Amniotic stem cell (primary cell): ENCODE measurements around the gene CTLA4.

ENCODE experiments used
- DNase-seq: peaks from one replicate; lab custom pipeline; 2025; lab: John Stamatoyannopoulos, UW

CTLA4 gene

DNA sequence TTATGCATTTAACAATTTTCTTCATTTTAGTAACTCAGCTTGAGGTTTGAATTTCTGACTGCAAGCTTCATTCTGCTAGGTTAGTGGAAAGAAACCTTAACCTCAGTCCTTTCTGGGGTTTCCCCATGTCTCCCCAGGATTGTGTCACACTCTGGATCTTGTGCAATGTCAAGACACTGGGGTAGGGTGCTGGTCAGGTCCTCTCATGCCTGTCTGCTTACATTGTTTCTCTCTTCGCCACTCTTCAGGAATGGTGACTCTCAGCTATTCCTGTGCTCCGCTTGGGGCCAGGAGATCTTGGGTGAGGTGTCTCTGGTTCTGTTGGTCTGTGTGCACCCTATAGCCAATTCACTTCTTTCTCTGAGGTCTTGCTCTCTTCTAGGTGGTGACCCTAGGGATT is 23.9 kb downstream of the CTLA4 start:
- DNase-seq: no peak

DNA sequence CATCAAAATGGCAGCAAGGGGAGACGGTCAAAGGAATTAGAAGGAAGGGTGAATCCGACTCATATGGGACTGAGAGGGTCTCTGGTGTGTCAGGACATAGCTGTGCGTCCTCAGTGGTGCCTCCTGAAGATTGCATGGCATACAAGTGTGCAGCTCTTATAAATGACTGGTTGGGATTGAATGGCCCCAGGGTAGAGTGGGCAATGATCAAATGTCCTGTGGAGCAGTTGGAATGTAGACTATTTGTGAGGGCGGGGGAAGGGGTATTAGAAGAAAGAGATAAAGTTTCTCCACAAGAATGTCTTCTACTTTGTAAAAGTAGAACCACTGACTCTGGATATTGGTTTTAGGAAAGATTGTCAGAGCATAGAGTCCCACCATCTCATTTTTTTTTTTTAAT is 24.6 kb downstream of the CTLA4 start:
- no peak for DNase-seq

DNA sequence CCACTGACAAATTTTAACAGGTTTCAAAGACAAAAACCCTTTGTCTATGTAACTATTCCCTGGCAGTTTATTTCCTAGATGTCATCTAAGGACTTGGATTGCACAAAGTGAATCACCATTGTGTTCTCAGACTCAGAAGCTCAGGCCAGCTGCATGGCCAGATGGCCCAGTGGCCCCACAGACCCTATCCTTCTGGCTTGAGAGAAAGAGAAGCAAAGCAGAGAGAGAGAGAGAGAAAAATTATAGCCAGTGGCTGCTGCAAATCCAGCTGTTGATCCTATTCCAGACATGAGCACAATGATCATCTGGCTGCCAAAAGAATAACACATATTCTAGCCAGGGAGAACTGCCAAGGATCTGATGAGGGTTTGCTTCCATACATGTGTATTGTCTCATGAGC is 25.8 kb downstream of the CTLA4 start:
- no peak for DNase-seq

DNA sequence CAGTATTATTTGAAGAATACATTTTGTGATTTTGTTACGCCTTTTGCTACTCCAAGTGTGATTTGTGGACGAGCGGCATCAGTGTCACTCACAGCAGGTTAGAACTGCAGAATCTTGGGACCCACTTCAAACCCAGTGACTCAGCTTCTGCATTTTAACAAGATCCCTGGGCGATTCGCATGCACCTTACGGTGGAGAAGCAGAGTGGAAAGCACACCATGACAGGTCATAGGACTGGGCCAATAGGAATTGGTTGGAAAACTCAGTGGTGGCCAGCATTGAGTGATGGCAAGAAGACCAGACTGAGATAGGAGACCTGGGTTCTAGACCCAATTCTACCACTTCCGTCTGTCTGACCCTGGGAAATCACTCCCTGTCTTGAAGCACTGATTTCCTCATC is 26.3 kb downstream of the CTLA4 start:
- DNase-seq: no peak

DNA sequence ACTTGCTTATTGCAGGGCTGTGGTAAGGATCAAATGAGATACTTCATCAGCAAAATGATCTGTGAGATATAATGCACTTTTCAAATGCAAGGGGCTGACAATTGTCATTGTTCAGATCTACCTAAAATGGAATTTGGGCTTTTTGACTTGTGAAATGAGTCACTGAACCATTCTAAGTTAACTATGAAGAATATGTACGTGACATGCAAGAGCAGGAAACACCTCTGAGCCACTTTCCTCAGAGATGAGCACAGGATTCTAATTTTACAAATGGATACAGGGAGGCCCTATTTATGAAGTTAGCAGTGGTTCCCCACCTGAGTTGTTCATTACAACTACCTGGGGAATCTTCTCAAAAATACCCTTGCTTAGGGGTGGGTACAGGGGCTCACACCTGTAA is 26.7 kb downstream of the CTLA4 start:
- DNase-seq: no peak

DNA sequence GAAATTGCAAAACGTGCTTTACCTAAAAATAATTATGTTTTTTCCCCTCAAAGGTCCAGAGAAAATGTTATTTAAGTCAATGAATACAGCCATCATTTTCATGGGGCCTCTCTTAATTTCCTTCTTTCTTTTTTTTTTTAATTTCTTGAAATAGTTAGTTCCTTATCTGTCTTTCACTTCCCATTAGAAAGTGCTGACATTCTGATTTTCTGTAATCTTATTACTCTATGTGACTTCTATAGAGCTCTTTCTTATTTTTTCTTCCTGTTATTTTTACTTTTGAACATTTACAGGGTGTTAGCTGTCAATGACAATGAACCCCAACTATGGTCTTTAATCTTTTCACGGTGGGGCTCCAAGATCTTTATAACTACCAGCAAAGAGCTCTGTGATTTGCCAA is 30.0 kb downstream of the CTLA4 start:
- no peak for DNase-seq

DNA sequence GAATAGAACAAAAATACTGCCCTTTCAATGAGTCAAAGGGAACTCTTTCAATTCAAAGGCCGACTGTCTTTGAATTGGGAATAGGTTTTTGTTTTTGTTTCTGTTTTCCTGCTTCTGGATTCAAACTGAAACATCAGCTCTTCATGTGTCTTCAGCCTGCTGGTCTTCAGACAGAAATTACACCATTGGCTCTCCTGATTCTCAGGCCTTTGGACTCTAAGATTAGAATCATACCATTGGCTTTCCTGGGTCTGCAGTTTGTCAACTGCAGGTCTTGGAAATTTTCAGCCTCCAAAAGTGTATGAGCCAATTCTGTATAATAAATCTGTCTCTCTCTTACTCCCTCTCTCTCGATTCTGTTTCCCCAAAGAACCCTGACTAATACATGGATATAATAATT is 31.1 kb downstream of the CTLA4 start:
- no peak for DNase-seq

DNA sequence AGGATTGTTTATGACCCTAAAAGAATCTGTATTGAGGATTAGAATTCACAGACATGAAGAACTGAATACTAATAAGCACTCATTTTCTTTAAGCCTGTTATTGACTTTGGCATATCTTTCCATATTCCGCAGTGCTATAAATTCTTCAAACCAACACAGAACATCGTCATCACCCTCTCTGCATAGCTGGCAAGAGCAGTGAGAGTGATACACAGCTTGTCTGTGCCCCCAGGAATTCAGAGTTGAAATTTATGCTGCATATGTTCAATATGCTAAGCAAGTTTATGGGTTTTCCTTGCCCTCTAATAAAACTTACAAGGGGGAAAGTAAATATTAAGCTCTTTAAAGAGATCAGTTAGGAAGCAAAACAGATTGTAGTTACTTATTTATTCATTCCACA is 32.7 kb downstream of the CTLA4 start:
- no peak for DNase-seq

DNA sequence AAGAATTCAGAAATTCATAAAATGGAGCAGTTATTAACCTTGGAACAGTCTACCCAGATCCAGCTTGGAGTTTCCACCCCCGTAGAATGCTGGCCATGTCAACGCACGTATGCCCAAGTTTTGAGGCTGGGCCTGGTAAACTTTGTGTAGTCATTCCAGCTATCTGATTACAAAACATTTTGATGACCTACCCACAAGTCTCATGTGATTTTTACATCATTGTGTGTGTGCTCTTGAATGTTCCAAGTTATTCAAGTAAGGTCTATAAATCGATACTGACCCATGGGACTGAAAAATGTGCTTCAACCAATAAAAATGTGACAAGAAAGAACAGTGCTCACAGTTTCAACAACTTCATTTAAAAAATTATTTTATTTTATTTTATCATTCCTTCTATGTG is 36.5 kb downstream of the CTLA4 start:
- DNase-seq: no peak

DNA sequence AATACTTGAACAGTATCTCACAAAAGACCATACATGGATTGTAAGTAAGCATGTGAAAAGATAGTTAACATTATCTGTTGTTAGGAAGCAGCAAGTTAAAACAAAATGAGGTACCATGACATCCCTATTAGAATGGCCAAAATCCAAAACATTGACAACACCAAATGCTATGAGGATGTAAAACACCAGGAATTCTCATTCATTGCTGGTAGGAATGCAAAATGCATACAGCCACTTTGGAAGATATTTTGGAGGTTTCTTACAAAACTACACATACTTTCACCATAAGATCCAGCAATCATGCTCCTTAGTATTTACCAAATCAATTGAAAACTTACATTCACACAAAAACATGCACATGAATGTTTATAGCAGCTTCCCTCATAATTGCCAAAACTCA is 38.1 kb downstream of the CTLA4 start:
- no peak for DNase-seq

DNA sequence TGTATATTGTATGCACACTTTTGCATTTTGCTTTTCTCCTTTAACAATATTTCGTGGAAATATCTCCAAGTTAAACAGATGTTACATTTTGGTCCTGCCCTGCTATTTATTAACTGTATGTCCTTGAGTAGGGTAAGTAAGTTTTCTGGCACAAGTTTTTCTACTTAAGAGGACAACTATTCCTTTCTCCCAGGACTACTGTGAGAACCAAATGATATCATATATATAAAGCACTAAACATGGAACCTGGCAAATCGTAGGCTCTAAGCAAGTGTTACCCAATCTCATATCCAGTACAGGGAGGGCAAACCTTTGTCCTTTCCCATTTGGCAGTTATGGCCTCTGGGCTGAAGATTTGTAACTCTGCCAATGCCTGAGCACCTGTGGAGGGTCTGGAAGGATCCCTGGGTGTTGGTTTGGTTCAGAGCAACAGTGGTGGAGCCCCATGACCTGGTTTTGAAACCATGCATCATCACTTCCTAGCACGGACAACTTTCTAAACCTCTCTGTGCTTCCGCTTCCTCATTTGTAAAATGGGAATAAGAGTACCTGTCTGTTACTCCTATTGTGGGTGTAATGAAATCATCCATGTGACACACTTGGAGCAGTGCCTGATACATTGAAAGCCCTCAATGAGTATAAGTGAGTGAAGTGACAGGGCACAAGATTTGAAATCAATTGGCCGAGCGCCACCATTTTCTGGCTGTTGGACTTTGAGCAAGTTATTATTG is 40.7 kb downstream of the CTLA4 start:
- DNase-seq: no peak

DNA sequence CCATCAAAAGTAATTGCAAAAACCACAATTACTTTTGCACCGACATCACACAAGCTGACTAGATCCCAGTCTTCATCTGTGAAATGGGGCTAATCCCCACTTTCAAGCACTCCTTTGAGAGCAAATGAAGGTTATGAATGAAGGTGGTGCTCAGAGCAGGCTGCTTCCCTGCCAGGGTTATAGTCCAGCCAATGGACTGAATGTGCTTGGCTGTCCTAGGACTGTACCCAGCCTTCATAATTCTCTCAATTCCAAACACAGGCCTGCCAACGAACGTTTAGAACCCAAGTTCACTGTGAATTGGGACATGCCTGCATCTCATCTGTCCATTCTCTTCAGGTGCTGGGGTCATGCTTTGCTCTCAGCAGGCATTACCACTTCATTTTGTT is 41.2 kb downstream of the CTLA4 start:
- no peak for DNase-seq

DNA sequence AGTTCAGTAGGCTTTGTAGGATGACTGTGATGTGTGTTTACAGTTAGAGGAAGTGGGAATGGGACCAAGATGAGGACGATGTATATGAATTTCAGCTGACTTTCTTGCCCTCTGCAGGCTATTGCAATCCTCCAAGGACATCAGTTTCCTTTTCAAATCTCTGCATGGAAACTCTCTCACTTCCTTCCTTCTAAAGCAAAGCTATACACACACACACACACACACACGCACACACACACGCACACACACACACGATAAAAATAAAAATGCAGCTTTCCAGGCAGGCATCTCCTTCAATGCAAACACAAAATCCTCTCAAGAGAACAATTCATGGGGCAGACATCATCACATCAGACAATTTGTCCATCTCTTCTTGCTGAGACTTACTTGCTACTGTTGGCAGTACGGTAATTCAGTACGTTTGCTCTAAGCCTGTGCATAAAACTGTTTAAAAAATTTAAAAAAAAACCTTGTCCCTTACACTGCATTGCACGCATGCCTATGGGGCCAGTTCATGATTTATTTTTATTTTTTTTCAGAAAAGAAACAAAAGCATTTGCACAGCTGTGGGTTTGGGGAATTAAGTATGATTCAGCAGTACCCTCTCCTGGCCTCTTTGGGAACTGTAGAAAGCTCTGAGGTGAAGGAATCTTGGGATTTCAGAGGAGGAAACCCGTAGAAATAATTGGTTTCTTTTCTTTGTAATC is 41.8 kb downstream of the CTLA4 start:
- DNase-seq: peak; percentile 49

DNA sequence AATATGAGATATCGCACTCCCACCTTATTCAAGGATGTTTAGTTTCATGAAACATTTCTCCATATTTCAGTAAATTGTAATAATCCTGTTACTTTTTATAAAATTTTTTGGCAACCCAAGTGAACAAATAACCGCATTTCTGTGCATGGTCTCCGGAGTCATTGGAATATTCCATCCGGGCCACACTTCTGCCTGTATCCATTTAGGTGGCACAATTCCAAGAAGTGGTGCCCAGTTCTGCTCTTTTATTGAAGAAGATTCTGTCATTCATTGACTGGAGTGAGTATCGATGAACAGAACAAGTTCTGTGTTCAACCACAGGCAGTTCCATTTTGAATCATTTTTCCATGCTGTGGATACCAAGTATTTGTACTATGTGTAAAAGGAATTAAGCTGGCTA is 42.4 kb downstream of the CTLA4 start:
- DNase-seq: no peak

DNA sequence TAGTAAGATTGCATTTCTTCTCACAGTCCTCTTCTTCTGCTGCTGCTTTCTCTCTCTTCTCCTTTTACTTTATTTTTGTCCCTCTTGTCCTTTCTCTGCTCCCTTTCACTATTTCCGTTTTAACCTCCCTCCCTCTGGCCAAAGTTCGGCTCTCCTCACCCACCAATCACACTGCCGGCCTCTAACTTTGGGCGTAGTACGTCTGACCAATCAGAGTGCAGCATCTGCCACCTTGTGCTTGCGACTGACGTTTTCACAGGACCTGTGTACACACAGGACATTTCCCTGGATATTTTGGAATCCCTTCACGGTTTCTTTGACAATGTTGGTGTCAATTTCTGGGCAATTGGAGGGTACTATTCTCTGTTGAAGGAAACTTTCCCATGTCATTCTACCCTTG is 46.4 kb downstream of the CTLA4 start:
- DNase-seq: no peak

DNA sequence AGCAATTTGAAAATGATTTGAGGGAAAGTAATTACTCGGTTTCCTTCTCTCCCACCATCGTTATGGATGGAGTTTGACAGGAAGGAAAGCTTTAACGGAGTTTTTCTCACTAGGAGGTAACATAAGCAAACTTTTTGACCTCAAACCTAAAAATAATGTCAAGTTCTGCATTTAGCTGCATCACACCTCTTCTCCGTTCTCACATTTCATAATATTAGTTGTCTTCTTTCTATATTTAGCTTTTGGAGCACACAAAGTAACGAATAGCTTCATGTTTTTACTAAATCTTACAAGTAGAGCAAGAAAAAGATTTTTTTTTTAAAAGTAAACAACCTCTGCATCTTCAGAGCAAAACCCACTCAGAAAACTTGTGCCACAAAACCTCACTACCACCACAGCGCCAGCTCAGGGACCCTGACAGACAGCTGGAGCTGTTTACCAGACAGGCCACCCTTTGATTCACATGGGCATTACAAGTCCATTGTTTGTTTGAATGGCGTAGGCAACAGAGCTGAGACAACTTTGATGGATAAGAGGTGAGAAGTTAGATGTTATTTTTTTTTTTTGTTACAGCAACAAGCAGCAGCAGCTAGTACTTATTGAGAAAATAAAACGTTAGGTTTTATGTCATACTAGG is 47.1 kb downstream of the CTLA4 start:
- no peak for DNase-seq

DNA sequence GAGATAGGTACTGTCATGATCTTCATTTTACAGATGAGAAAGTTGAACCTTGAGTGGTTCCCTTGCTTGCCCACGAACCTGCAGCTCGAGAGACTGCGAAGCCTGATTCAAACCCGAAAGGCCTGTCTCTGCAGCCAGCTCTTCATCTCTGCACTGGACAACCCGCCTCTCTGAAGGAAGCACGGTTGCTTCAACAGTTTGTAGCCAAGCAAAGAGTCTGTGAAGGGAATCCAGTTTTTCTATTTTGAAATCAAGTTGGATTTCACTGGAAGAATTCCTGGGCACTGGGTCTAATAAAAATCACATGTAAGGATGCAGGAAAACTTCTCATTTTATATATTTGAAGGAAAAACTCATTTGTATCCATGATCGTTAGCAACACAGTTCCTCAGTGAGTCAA is 47.7 kb downstream of the CTLA4 start:
- DNase-seq: no peak

DNA sequence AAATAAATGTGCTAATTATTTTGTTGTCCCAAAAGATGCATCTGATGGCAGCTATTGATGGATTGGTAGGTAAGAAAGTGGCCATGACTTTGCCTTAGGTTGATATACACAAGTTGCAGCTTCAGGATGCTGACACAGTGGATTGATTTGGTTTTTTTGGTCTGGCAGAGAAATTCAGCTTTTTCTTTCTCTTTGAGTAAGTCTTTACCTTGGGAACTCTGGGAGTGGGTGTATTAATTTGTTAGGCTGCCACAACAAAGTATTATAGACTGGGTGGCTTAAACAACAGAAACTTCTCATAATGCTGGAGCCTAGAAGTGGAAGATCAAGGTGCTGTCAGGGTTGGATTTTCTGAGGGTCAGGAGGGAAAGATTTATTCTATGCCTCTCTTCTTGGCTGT is 49.2 kb downstream of the CTLA4 start:
- DNase-seq: no peak

DNA sequence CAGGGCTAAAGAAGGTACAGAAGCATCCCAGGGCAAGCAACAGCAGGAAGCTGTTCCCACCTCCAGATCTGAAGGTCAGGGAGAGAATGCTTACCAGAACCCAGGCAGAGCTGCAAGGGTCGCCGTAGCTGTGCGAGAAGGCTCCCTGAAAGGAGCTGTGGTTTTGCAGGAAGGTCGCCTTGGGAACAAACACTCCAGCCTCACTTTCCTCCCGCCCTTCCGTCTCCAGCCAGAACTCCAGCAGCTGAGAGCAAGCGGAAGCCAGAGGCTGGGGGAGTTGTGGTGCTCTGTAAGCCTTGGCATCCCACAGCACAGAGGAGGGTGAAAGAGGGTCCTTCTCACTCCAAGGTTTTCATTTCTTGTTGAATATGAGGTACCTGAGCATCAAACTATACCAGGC is 50.7 kb downstream of the CTLA4 start:
- DNase-seq: no peak

DNA sequence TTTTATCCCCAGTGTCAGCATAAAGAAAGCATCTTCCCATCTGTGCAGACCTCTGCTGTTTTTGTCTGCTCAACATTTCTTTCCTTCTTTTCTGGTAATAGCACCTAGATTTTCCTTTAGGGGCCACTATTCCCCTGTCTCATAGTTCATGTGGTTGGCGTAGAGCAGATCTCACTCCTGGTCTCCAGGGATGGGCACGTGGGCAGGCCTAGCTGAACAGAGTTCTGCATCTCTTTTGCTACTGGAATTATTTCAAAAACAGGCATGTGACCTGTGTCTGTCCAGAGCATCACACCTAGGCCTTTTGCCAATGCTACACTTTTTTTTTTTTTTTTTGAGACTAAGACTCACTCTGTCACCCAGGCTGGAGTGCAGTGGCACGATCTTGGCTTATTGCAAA is 51.3 kb downstream of the CTLA4 start:
- no peak for DNase-seq
